GM23338 (cell line): Measurements from ENCODE around the gene ZC3H12C. TPM values are rescaled to one million over a fixed set of nuclear protein-coding genes. Genes with fewer than 3 reads are reported as not detected.

Source experiments
- ATAC-seq: fragments of 200-7000 bp; cut with Tn5 transposase; 3 replicates; pipeline ENCODE4 v1.9.1; 2020
- DNase-seq: peaks from one replicate; pipeline ENCODE4 v3.0.0-alpha.2; 2015; ENCODE audit warnings: low spot score
- H2AFZ ChIP-seq: fragments of 200-600 bp; sonication (generic); 2 replicates; pipeline ENCODE4 v1.8.0; 2016; ENCODE audit warnings: antibody characterized with exemption, mild to moderate bottlenecking, moderate library complexity
- H3F3A ChIP-seq: fragments of 200-600 bp; sonication (generic); replicated peaks from 2 replicates; pipeline ENCODE4 v1.8.0; 2017; ENCODE audit warnings: antibody characterized with exemption, mixed run types, low read depth
- H3K27ac ChIP-seq: fragments of 200-600 bp; sonication (generic); 2 replicates; pipeline ENCODE4 v1.6.1; 2016; ENCODE audit warnings: low read depth
- H3K27me3 ChIP-seq: fragments of 200-600 bp; sonication (generic); 2 replicates; pipeline ENCODE4 v1.8.0; 2016; ENCODE audit warnings: mild to moderate bottlenecking, mixed run types, moderate library complexity; ENCODE audit not compliant: insufficient read depth
- H3K36me3 ChIP-seq: fragments of 200-600 bp; sonication (generic); 2 replicates; pipeline ENCODE4 v1.8.0; 2016; ENCODE audit warnings: mild to moderate bottlenecking; ENCODE audit not compliant: insufficient read depth
- H3K4me1 ChIP-seq: fragments of 200-600 bp; sonication (generic); 2 replicates; pipeline ENCODE4 v1.8.0; 2016; ENCODE audit warnings: mild to moderate bottlenecking, moderate library complexity; ENCODE audit not compliant: insufficient read depth
- H3K4me2 ChIP-seq: fragments of 200-600 bp; sonication (generic); 2 replicates; pipeline ENCODE4 v1.7.1; 2017; ENCODE audit warnings: mixed run types
- H3K4me3 ChIP-seq: fragments of 200-600 bp; sonication (generic); 2 replicates; pipeline ENCODE4 v1.6.1; 2016; ENCODE audit warnings: mixed run types
- H3K79me2 ChIP-seq: fragments of 200-600 bp; sonication (generic); replicated peaks from 2 replicates; pipeline ENCODE4 v1.8.0; 2017; ENCODE audit warnings: mild to moderate bottlenecking; ENCODE audit not compliant: insufficient read depth
- H3K9me2 ChIP-seq: fragments of 200-600 bp; sonication (generic); 2 replicates; pipeline ENCODE4 v1.8.0; 2017; ENCODE audit not compliant: insufficient read depth
- H4K20me1 ChIP-seq: fragments of 200-600 bp; sonication (generic); replicated peaks from 2 replicates; pipeline ENCODE4 v1.8.0; 2017; ENCODE audit warnings: mild to moderate bottlenecking; ENCODE audit not compliant: insufficient read depth
- H3K27ac Mint-ChIP-seq: 2 replicates; pipeline ENCODE4 v1.8.0; 2020; ENCODE audit warnings: inconsistent platforms, mild to moderate bottlenecking, moderate library complexity, mixed read lengths
- H3K27me3 Mint-ChIP-seq: 3 replicates; pipeline ENCODE4 v1.8.0; 2022; ENCODE audit warnings: low read depth, mild to moderate bottlenecking, moderate library complexity, mixed read lengths, inconsistent platforms; ENCODE audit not compliant: insufficient read depth, poor library complexity
- H3K36me3 Mint-ChIP-seq: 3 replicates; pipeline ENCODE4 v1.8.0; 2021; ENCODE audit warnings: low read depth, mild to moderate bottlenecking, inconsistent platforms, moderate library complexity, mixed read lengths
- H3K4me1 Mint-ChIP-seq: 3 replicates; pipeline ENCODE4 v1.8.0; 2020; ENCODE audit warnings: mild to moderate bottlenecking, inconsistent platforms, mixed read lengths
- H3K4me3 Mint-ChIP-seq: 3 replicates; pipeline ENCODE4 v1.8.0; 2021; ENCODE audit warnings: moderate library complexity, mild to moderate bottlenecking, inconsistent platforms, mixed read lengths
- H3K9me3 Mint-ChIP-seq: 3 replicates; pipeline ENCODE4 v1.8.0; 2020; ENCODE audit warnings: moderate library complexity, mild to moderate bottlenecking, inconsistent platforms, mixed read lengths
- CREB1 ChIP-seq: fragments of 250-450 bp; sonication (Bioruptor Pico); IDR thresholded peaks from 2 replicates; pipeline ENCODE4 v1.5.0; 2020; ENCODE audit warnings: low read depth, mild to moderate bottlenecking, moderate library complexity
- EZH2phosphoT487 ChIP-seq: fragments of 200-600 bp; sonication (generic); IDR thresholded peaks from one replicate; pipeline ENCODE4 v1.8.1; 2018; ENCODE audit warnings: antibody characterized with exemption; ENCODE audit not compliant: unreplicated experiment
- REST ChIP-seq: IDR thresholded peaks from one replicate; pipeline ENCODE4 v1.6.1; 2018; ENCODE audit warnings: antibody characterized with exemption; ENCODE audit not compliant: unreplicated experiment
- ZNF114 ChIP-seq: fragments of 250-450 bp; sonication (Bioruptor Pico); IDR thresholded peaks from 2 replicates; pipeline ENCODE4 v1.5.0; 2020; ENCODE audit warnings: mild to moderate bottlenecking, moderate library complexity
- polyA plus RNA-seq: library from polyadenylated mRNA; unstranded; fragments of >200 nt; fragmentation: Nextera tagmentation; extraction: Ambion mirVana; gene quantifications from 2 replicates; pipeline ENCODE4 v1.2.1, GENCODE V29; 2016
- total RNA-seq: library from RNA; depleted of rRNA; stranded (reverse); fragments of >200 nt; shearing (Covaris generic); gene quantifications from 2 replicates; pipeline ENCODE4 v1.2.3, GENCODE V29; 2014
- TF ChIP-seq, protein P1 (sequence below): fragments of 250-450 bp; sonication (Bioruptor Pico); IDR thresholded peaks from 2 replicates; pipeline ENCODE4 v1.5.0; 2020; ENCODE audit warnings: mild to moderate bottlenecking, moderate library complexity

ZC3H12C gene
- total and polyA plus RNA-seq, 2 experiments from 2014 or later = 0.55 to 2.4 TPM

GRCh38 chr11:110156503-110156902, 63.3 kb downstream of the ZC3H12C start:
- Mint-ChIP-seq H3K9me3 (no peaks in the 10 kb centered on the region), H3K4me1 (peaks cover 7% of the 10 kb centered on the region; the same call in 2 of the 3 replicates), H3K36me3 (no peaks in the 10 kb centered on the region; the same call in 2 of the 3 replicates), H3K27me3 (peaks cover 2% of the 10 kb centered on the region), H3K4me3 (no peak overlapping the region), H3K27ac (no peak overlapping the region)
- Histone ChIP-seq H3K9me2 (no peaks in the 10 kb centered on the region), H2AFZ (no peak overlapping the region), H3K4me2 (no peak overlapping the region), H3K27ac (no peak overlapping the region), H3F3A (no peaks in the 10 kb centered on the region), H3K4me3 (no peak overlapping the region), H3K36me3 (no peaks in the 10 kb centered on the region), H3K4me1 (peaks cover 4% of the 10 kb centered on the region; the same call in 1 of the 2 replicates), H3K79me2 (no peaks in the 10 kb centered on the region), H4K20me1 (no peaks in the 10 kb centered on the region), H3K27me3 (no peaks in the 10 kb centered on the region)
- ATAC-seq = no peak
- no peak for DNase-seq
- no peak for TF ChIP-seq CREB1 (CRISPR knock-in tag)
- no peak for TF ChIP-seq EZH2phosphoT487
- TF ChIP-seq, protein P1, sequence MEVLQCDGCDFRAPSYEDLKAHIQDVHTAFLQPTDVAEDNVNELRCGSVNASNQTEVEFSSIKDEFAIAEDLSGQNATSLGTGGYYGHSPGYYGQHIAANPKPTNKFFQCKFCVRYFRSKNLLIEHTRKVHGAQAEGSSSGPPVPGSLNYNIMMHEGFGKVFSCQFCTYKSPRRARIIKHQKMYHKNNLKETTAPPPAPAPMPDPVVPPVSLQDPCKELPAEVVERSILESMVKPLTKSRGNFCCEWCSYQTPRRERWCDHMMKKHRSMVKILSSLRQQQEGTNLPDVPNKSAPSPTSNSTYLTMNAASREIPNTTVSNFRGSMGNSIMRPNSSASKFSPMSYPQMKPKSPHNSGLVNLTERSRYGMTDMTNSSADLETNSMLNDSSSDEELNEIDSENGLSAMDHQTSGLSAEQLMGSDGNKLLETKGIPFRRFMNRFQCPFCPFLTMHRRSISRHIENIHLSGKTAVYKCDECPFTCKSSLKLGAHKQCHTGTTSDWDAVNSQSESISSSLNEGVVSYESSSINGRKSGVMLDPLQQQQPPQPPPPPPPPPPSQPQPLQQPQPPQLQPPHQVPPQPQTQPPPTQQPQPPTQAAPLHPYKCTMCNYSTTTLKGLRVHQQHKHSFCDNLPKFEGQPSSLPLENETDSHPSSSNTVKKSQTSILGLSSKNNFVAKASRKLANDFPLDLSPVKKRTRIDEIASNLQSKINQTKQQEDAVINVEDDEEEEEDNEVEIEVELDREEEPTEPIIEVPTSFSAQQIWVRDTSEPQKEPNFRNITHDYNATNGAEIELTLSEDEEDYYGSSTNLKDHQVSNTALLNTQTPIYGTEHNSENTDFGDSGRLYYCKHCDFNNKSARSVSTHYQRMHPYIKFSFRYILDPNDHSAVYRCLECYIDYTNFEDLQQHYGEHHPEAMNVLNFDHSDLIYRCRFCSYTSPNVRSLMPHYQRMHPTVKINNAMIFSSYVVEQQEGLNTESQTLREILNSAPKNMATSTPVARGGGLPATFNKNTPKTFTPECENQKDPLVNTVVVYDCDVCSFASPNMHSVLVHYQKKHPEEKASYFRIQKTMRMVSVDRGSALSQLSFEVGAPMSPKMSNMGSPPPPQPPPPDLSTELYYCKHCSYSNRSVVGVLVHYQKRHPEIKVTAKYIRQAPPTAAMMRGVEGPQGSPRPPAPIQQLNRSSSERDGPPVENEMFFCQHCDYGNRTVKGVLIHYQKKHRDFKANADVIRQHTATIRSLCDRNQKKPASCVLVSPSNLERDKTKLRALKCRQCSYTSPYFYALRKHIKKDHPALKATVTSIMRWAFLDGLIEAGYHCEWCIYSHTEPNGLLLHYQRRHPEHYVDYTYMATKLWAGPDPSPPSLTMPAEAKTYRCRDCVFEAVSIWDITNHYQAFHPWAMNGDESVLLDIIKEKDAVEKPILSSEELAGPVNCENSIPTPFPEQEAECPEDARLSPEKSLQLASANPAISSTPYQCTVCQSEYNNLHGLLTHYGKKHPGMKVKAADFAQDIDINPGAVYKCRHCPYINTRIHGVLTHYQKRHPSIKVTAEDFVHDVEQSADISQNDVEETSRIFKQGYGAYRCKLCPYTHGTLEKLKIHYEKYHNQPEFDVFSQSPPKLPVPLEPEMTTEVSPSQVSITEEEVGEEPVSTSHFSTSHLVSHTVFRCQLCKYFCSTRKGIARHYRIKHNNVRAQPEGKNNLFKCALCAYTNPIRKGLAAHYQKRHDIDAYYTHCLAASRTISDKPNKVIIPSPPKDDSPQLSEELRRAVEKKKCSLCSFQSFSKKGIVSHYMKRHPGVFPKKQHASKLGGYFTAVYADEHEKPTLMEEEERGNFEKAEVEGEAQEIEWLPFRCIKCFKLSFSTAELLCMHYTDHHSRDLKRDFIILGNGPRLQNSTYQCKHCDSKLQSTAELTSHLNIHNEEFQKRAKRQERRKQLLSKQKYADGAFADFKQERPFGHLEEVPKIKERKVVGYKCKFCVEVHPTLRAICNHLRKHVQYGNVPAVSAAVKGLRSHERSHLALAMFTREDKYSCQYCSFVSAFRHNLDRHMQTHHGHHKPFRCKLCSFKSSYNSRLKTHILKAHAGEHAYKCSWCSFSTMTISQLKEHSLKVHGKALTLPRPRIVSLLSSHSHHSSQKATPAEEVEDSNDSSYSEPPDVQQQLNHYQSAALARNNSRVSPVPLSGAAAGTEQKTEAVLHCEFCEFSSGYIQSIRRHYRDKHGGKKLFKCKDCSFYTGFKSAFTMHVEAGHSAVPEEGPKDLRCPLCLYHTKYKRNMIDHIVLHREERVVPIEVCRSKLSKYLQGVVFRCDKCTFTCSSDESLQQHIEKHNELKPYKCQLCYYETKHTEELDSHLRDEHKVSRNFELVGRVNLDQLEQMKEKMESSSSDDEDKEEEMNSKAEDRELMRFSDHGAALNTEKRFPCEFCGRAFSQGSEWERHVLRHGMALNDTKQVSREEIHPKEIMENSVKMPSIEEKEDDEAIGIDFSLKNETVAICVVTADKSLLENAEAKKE (CRISPR knock-in tag) = no peak
- TF ChIP-seq ZNF114 (CRISPR knock-in tag) = no peak
- no peak for TF ChIP-seq REST
